SK-N-MC (cell line): ENCODE measurements around the gene KCND2.

Experiments
- DNase-seq: peaks from one replicate; pipeline ENCODE4 v3.0.0-alpha.2; 2011; ENCODE audit warnings: low read depth, low spot score
- H3K27ac ChIP-seq: fragments of 200-600 bp; sonication (generic); 2 replicates; pipeline ENCODE4 v1.5.1; 2016; ENCODE audit warnings: mixed run types
- H3K36me3 ChIP-seq: fragments of 200-600 bp; sonication (generic); 2 replicates; pipeline ENCODE4 v1.6.1; 2017; ENCODE audit warnings: antibody characterized with exemption, low read length, mixed read lengths; ENCODE audit not compliant: insufficient read depth
- H3K4me3 ChIP-seq: fragments of 200-600 bp; sonication (generic); 2 replicates; pipeline ENCODE4 v1.5.1; 2016
- H3K9ac ChIP-seq: fragments of 200-600 bp; sonication (generic); 2 replicates; pipeline ENCODE4 v1.8.0; 2017; ENCODE audit warnings: mixed run types, mixed read lengths; ENCODE audit not compliant: insufficient read length
- H3K9me3 ChIP-seq: fragments of 200-600 bp; sonication (generic); 2 replicates; pipeline ENCODE4 v1.6.1; 2017; ENCODE audit warnings: low read depth, mild to moderate bottlenecking, antibody characterized with exemption, low read length, moderate library complexity, mixed read lengths
- EZH2 ChIP-seq: fragments of 200-600 bp; sonication (generic); IDR thresholded peaks from one replicate; pipeline ENCODE4 v1.6.1; 2017; ENCODE audit warnings: antibody characterized with exemption
- FOXP2 ChIP-seq: optimal IDR thresholded peaks from 2 replicates; pipeline ENCODE3; 2011; ENCODE audit warnings: mild to moderate bottlenecking, moderate library complexity; ENCODE audit not compliant: insufficient read depth; ENCODE audit errors: extremely low read length, control extremely low read depth
- POLR2AphosphoS5 ChIP-seq: IDR thresholded peaks from 2 replicates; pipeline ENCODE4 v1.6.1; 2012; ENCODE audit warnings: mild to moderate bottlenecking, low read depth, low read length, borderline replicate concordance

KCND2 gene

GRCh38 chr7:120394595-120394994 lies 121.6 kb downstream of the KCND2 start:
- no peak for DNase-seq
- H3K27ac ChIP-seq, result no peak overlapping the region
- TF ChIP-seq FOXP2, result no peak
- no peak for TF ChIP-seq EZH2
- TF ChIP-seq POLR2AphosphoS5, result no peak
- no peaks in the 10 kb centered on the region for H3K9me3 ChIP-seq
- H3K9ac ChIP-seq, result no peak overlapping the region
- H3K4me3 ChIP-seq, result no peak overlapping the region
- no peaks in the 10 kb centered on the region for H3K36me3 ChIP-seq

GRCh38 chr7:120395526-120396019 lies 122.6 kb downstream of the KCND2 start:
- no peaks in the 10 kb centered on the region for H3K9me3 ChIP-seq
- H3K4me3 ChIP-seq, result no peak overlapping the region
- H3K27ac ChIP-seq, result no peak overlapping the region
- TF ChIP-seq EZH2, result no peak
- TF ChIP-seq POLR2AphosphoS5, result no peak
- TF ChIP-seq FOXP2, result no peak
- DNase-seq, result no peak
- H3K36me3 ChIP-seq, result no peaks in the 10 kb centered on the region
- H3K9ac ChIP-seq, result no peak overlapping the region

- Histone ChIP-seq H3K9ac (no peak overlapping the region), H3K36me3 (no peaks in the 10 kb centered on the region), H3K4me3 (no peak overlapping the region), H3K9me3 (no peaks in the 10 kb centered on the region), H3K27ac (no peak overlapping the region)
- no peak for TF ChIP-seq FOXP2
- no peak for DNase-seq
Observed at GRCh38 chr7:120398284-120399000, 125.5 kb downstream of the KCND2 start.

DNA sequence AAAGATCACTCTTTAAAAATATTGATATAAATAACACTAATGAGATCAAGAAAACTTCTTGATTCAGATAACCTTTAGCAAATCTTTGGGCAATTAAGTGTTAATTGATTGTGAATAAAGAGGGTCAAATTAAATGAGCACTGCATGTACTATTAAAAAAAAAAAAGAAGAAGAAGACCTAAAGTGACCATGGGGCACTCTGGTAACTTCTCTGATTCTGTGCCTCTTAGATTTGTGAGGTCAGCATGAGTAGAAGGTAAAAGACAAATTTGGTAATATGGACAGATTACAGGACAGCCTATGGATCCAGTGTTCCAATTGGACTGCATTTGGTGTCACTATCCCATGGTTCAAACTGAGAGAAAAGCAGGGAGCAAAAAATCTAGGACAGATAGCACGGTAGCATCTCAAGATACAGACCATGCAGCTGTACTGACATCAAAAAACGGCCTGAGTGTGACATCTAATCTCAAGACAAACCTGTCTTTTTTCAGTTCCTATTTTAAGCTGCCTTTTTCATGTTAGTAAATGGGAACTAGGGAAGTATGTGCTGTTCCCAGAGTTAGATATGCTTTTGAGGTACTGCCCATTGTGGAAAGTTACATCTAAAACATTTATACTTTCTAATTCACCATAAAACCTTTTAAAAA lies 128.0 kb downstream of the KCND2 start:
- H3K9me3 ChIP-seq, result no peaks in the 10 kb centered on the region
- no peak overlapping the region for H3K9ac ChIP-seq
- DNase-seq, result no peak
- H3K27ac ChIP-seq, result no peak overlapping the region
- H3K4me3 ChIP-seq, result no peak overlapping the region
- H3K36me3 ChIP-seq, result no peaks in the 10 kb centered on the region
- TF ChIP-seq POLR2AphosphoS5, result no peak
- no peak for TF ChIP-seq EZH2
- no peak for TF ChIP-seq FOXP2

- no peaks in the 10 kb centered on the region for H3K9me3 ChIP-seq
- DNase-seq, result no peak
- H3K4me3 ChIP-seq, result no peak overlapping the region
- no peak overlapping the region for H3K27ac ChIP-seq
- H3K9ac ChIP-seq, result no peak overlapping the region
- H3K36me3 ChIP-seq, result no peaks in the 10 kb centered on the region
- no peak for TF ChIP-seq POLR2AphosphoS5
- TF ChIP-seq EZH2, result no peak
- no peak for TF ChIP-seq FOXP2
Observed at GRCh38 chr7:120402079-120402767, 129.2 kb downstream of the KCND2 start.

GRCh38 chr7:120402801-120403200 lies 129.8 kb downstream of the KCND2 start:
- TF ChIP-seq POLR2AphosphoS5 (no peak), FOXP2 (no peak), EZH2 (no peak)
- no peak overlapping the region for H3K27ac ChIP-seq
- no peak overlapping the region for H3K4me3 ChIP-seq
- no peaks in the 10 kb centered on the region for H3K36me3 ChIP-seq
- no peak overlapping the region for H3K9ac ChIP-seq
- no peak for DNase-seq
- H3K9me3 ChIP-seq, result no peaks in the 10 kb centered on the region

- Histone ChIP-seq H3K9me3 (no peaks in the 10 kb centered on the region), H3K36me3 (no peaks in the 10 kb centered on the region), H3K9ac (no peak overlapping the region), H3K4me3 (no peak overlapping the region), H3K27ac (no peak overlapping the region)
- DNase-seq, result no peak
- TF ChIP-seq FOXP2 (no peak), POLR2AphosphoS5 (no peak), EZH2 (no peak)
Observed at GRCh38 chr7:120404042-120404441, 131.1 kb downstream of the KCND2 start.

GRCh38 chr7:120405652-120406051 lies 132.7 kb downstream of the KCND2 start:
- no peak overlapping the region for H3K27ac ChIP-seq
- no peak for DNase-seq
- no peaks in the 10 kb centered on the region for H3K9me3 ChIP-seq
- TF ChIP-seq EZH2, result no peak
- TF ChIP-seq FOXP2, result no peak
- no peak for TF ChIP-seq POLR2AphosphoS5
- H3K36me3 ChIP-seq, result no peaks in the 10 kb centered on the region
- H3K4me3 ChIP-seq, result no peak overlapping the region
- no peak overlapping the region for H3K9ac ChIP-seq
